ENCODE measurements around the gene BAZ2B. TPM values are rescaled to one million over a fixed set of nuclear protein-coding genes. Genes with fewer than 3 reads are reported as not detected.
A peak's percentile ranks its signal among the peaks of the same experiment; 100 is the strongest.

The BAZ2B gene
- total and polyA plus RNA-seq, 7 donors = 7.6 to 156 (median 105) TPM

DNA sequence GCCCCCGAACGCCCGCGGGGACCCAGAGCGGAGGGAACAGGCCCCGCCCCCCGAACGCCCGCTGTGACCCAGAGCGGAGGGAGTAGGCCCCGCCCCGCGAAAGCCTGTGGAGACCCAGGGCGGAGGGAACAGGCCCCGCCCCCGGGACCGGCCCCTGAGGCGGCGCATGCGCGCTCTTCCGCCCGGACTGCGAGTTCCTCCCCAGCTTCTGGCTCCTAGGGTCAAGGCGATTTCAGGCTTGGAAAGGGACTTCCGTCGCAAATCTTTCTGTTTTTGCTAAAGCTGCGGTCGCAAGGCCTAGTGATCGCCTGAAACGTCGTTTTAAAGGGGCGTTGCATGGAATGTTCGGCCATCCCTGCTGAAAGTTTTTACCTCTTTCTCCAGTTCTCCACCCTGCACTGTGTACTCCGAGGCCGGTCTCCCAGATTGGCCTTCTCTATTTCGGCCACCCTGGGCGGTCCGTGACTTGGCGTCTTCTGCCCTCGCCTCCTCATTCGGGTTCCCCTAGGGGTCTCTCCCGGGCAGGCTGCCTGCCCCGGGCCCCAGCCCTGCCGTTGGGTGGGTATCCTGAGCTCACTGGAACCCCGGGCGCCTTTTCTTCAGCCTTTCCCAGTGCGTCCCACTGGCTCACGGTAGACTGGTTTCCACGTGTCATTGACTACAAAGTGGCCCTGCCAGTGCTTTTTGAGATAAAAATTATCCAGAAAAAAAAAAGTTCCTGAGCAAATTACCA is 329.5 kb downstream of the BAZ2B start:
- 1% methylated on average over 50 of the region's 50 CpGs for WGBS, 2 donors
- peaks cover 0 to 23% (median 11%) of the 10 kb centered on the region in 4 donors for H3K4me1 ChIP-seq
- TF ChIP-seq CTCF (IDR thresholded peaks at IDR 0.05) = no peak
- peak; percentile 56 to 63 for TF ChIP-seq POLR2A (IDR thresholded peaks at IDR 0.05)
- TF ChIP-seq EP300 (IDR thresholded peaks at IDR 0.05) = no peak
- TF ChIP-seq POLR2AphosphoS5 (IDR thresholded peaks at IDR 0.05) = peak; percentile 75 to 92 (median 87)
- DNase-seq = peak; percentile 98
- intact Hi-C loops (cut with DNase I) = loop anchor here (10.0 kb wide), 4 partner anchors 328 to 1412 kb away; partner anchors contain the start of genes ACVR1, BAZ2B and MARCHF7
- peak overlapping the region; percentile 74 to 99 (median 84) for H3K4me3 ChIP-seq
- H3K27me3 ChIP-seq = no peaks in the 10 kb centered on the region
- no peaks in the 10 kb centered on the region for H3K9me3 ChIP-seq
- H3K36me3 ChIP-seq = peaks cover 0 to 6% (median 0%) of the 10 kb centered on the region in 4 donors
- peak overlapping the region; percentile 87 to 88 (median 88) for H3K27ac ChIP-seq

- Histone ChIP-seq H3K36me3 (peaks cover 0 to 14% (median 0%) of the 10 kb centered on the region in 4 donors), H3K27ac (peak within 1 kb of the TSS; percentile 87 to 88 (median 88)), H3K27me3 (no peaks in the 10 kb centered on the region), H3K9me3 (no peaks in the 10 kb centered on the region), H3K4me1 (peaks cover 0 to 23% (median 11%) of the 10 kb centered on the region in 4 donors), H3K4me3 (peak within 1 kb of the TSS; percentile 74 to 99 (median 84))
- peak; percentile 85 for DNase-seq
- no peak for TF ChIP-seq POLR2AphosphoS5 (IDR thresholded peaks at IDR 0.05)
- TF ChIP-seq CTCF (IDR thresholded peaks at IDR 0.05) = no peak
- TF ChIP-seq POLR2A (IDR thresholded peaks at IDR 0.05) = no peak
- TF ChIP-seq EP300 (IDR thresholded peaks at IDR 0.05) = no peak
- intact Hi-C loops (cut with DNase I) = loop anchor here (10.0 kb wide), 4 partner anchors 329 to 1411 kb away; partner anchors contain the start of genes ACVR1, BAZ2B and MARCHF7
- WGBS, 2 donors = 1 to 2% methylated on average over 64 of the region's 64 CpGs
These were observed 330.2 kb downstream of the BAZ2B start, which contains the start of gene WDSUB1 for GRCh38 chr2:159285929-159286708. TSS of gene WDSUB1 (minus strand) at chr2:159286703. CDS start at chr2:159283069, 3,634 bp downstream.

DNA sequence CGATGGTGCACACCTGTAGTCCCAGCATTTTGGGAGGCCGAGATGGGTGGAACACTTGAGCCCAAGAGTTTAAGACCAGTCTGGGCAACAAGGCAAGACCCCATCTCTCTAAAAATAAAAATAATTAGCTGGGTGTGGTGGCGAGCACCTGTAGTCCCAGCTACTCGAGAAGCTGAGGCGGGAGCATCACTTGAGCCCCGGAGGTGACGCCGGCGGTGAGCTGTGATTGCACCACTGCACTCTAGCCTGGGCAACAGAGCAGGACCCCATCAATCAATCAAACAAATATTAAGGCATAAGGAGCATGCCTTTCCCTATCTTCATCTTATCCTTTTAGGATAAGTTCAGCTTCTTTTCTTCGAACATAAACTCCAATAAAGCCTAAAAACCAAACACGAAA is 330.9 kb downstream of the BAZ2B start:
- Histone ChIP-seq H3K4me3 (peak overlapping the region; percentile 74 to 99 (median 84)), H3K27me3 (no peaks in the 10 kb centered on the region), H3K36me3 (peaks cover 0 to 20% (median 0%) of the 10 kb centered on the region in 4 donors), H3K4me1 (peaks cover 0 to 18% (median 11%) of the 10 kb centered on the region in 4 donors), H3K9me3 (no peaks in the 10 kb centered on the region), H3K27ac (peak overlapping the region; percentile 87 to 88 (median 88))
- intact Hi-C loops (cut with DNase I) = loop anchor here (10.0 kb wide), 4 partner anchors 329 to 1411 kb away; partner anchors contain the start of genes ACVR1, BAZ2B and MARCHF7
- TF ChIP-seq POLR2AphosphoS5 (IDR thresholded peaks at IDR 0.05) (no peak), POLR2A (IDR thresholded peaks at IDR 0.05) (no peak), EP300 (IDR thresholded peaks at IDR 0.05) (no peak), CTCF (IDR thresholded peaks at IDR 0.05) (no peak)
- 65 to 88% methylated on average over 11 of the region's 11 CpGs for WGBS, 2 donors
- no peak for DNase-seq

- TF ChIP-seq POLR2A (IDR thresholded peaks at IDR 0.05) = no peak
- TF ChIP-seq CTCF (IDR thresholded peaks at IDR 0.05) = no peak
- Histone ChIP-seq H3K36me3 (peaks cover 0 to 32% (median 0%) of the 10 kb centered on the region in 4 donors), H3K27ac (no peak overlapping the region), H3K4me3 (no peak overlapping the region), H3K4me1 (peaks cover 0 to 15% (median 11%) of the 10 kb centered on the region in 4 donors), H3K27me3 (no peaks in the 10 kb centered on the region), H3K9me3 (no peaks in the 10 kb centered on the region)
- 88% methylated on average over 6 of the region's 6 CpGs for WGBS, 2 donors
- no peak for DNase-seq
- intact Hi-C loops (cut with DNase I) = loop anchor here (10.0 kb wide), 4 partner anchors 331 to 1409 kb away; partner anchors contain the start of genes ACVR1, BAZ2B and MARCHF7
These were observed 332.8 kb downstream of the BAZ2B start for GRCh38 chr2:159283529-159283928.

All from sigmoid colon (tissue), 7 donors.